Measurements from ENCODE around the gene BEST2.
"Not testable (repeated sequence)": the region's sequence is repeated elsewhere in the genome, so short reads cannot be mapped to it uniquely, and the experiment has no call there.

The BEST2 gene

GRCh38 chr19:12723381-12723640 is 28.3 kb upstream of the BEST2 start:
- TF ChIP-seq CTCF (IDR thresholded peaks at IDR 0.05; ENCODE audit: low read depth, low read length) = no peak
- peak overlapping the region; percentile 69 to 78 for H3K4me3 ChIP-seq (replicated peaks in 1 of 2; ENCODE audit: low read depth in 2 of 2, low read length in 2 of 2)
- DNase-seq (ENCODE audit: low read depth in 2 of 2) = peak in 1 of 2 donors; percentile 35

GRCh38 chr19:12723641-12724426 is 27.8 kb upstream of the BEST2 start, which contains the start of gene TNPO2:
Gene TNPO2 (minus strand): TSS chr19:12723932. CDS start chr19:12720977, 2,955 bp downstream.
- peak within 1 kb of the TSS; percentile 69 to 78 for H3K4me3 ChIP-seq (replicated peaks in 1 of 2; ENCODE audit: low read depth in 2 of 2, low read length in 2 of 2)
- DNase-seq (ENCODE audit: low read depth in 2 of 2) = peak; percentile 64 to 70
- TF ChIP-seq CTCF (IDR thresholded peaks at IDR 0.05; ENCODE audit: low read depth, low read length) = no peak

- not testable (repeated sequence) for H3K4me3 ChIP-seq (replicated peaks in 1 of 2; ENCODE audit: low read depth in 2 of 2, low read length in 2 of 2); DNase-seq (ENCODE audit: low read depth in 2 of 2)
These were observed 26.0 kb upstream of the BEST2 start for GRCh38 chr19:12725612-12726011.

GRCh38 chr19:12726988-12727316 is 24.6 kb upstream of the BEST2 start:
- DNase-seq (ENCODE audit: low read depth in 2 of 2) = no peak
- no peak overlapping the region for H3K4me3 ChIP-seq (replicated peaks in 1 of 2; ENCODE audit: low read depth in 2 of 2, low read length in 2 of 2)
- no peak for TF ChIP-seq CTCF (IDR thresholded peaks at IDR 0.05; ENCODE audit: low read depth, low read length)

GRCh38 chr19:12727745-12728433 is 23.7 kb upstream of the BEST2 start:
- no peak overlapping the region for H3K4me3 ChIP-seq (replicated peaks in 1 of 2; ENCODE audit: low read depth in 2 of 2, low read length in 2 of 2)
- no peak for DNase-seq (ENCODE audit: low read depth in 2 of 2)

GRCh38 chr19:12730064-12730463 is 21.5 kb upstream of the BEST2 start:
- TF ChIP-seq CTCF (IDR thresholded peaks at IDR 0.05; ENCODE audit: low read depth, low read length) = no peak
- DNase-seq (ENCODE audit: low read depth in 2 of 2) = no peak
- H3K4me3 ChIP-seq (replicated peaks in 1 of 2; ENCODE audit: low read depth in 2 of 2, low read length in 2 of 2) = no peak overlapping the region

More at GRCh38 chr19:12727745-12728433, 23.7 kb upstream of the BEST2 start:
- no peak for TF ChIP-seq CTCF (IDR thresholded peaks at IDR 0.05; ENCODE audit: low read depth, low read length)

- TF ChIP-seq CTCF (IDR thresholded peaks at IDR 0.05; ENCODE audit: low read depth, low read length) = no peak
- no peak overlapping the region for H3K4me3 ChIP-seq (replicated peaks in 1 of 2; ENCODE audit: low read depth in 2 of 2, low read length in 2 of 2)
- DNase-seq (ENCODE audit: low read depth in 2 of 2) = no peak
These were observed 20.3 kb upstream of the BEST2 start for GRCh38 chr19:12731337-12731736.

Data from cardiac fibroblast (primary cell).